Fibroblast of skin of scalp (primary cell): Measurements from ENCODE around the gene TMEM51.
A peak's percentile ranks its signal among the peaks of the same experiment; 100 is the strongest.
"Not testable (repeated sequence)": the region's sequence is repeated elsewhere in the genome, so short reads cannot be mapped to it uniquely, and the experiment has no call there.

Source experiments
- DNase-seq: peaks from one replicate; pipeline ENCODE4 v3.0.0-alpha.2; 2013

TMEM51 gene

DNA sequence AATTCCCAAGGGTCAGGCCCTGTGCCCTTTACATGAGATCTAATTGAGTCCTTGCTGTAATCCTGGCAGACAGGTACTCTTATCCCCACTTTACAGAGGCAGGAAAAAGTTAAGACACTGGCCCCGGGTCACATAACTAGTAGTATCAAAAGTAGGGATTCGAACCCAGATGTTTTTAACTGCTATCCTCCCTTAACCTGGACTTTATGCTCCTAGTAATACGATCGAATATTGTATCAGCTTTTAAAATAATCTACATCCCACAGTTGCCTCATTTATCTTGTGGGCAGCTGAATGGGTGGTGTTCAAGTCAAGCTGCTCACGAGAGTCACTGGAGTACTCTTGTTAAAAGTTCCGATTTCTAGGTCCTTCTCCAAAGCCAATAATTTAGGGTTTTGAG, 25.5 kb upstream of the TMEM51 start:
- DNase-seq = no peak

DNA sequence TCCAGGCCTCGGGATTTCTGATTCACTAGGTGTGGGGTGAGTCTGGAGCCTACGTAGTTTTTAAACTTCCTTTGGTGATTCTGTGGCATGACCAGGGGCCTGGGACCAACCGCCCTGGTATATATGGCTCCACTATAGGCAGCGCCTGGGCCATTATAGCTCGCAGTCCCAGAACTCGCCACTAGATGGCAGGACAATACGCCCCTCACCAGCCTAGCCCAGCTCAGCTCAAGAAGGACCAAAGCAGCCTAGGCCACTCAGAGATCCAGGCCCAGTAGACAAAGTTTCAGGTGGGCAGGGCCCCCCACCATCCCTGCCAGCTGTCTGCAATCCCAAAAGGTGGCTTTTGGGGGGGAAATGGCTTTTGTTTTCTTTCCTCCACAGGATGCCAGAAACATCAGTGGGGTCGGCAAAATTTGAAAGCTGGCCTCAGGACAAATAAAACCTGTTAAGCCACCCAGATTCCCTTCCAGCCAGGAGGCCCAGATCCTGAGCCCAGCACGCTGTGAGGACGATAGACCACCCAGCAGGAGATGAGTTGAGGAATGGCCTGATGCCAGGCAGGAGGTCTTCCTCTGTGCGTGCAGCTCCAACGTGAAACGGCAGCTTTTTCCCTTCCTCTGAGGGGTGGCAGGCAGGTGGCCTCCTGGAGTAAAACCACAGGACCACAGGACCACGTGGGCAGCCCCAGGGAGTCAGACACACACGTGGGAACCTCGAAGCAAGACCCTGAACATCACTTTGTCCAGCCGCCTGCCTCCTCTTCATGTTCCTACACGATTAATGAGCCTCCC, 24.8 kb upstream of the TMEM51 start:
- peak; percentile 70 for DNase-seq

DNA sequence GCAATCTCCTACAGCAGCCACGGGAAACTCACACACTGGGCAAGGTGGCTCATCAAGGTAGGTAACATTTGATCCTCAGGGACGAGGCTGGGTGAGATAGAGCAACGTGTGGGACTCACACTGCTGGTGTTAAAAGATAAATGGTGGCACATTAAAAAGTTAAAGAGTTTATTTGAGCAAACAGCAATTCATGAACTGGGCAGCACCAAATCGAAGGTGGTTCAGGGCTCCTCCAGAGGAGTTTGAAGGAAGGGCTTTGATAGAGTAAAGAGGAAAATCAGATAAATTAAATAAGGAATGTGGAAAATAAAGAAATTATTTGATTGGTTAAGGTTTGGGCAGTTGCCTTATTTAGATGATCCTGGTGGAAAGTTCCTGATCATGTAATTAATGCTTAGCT, 23.6 kb upstream of the TMEM51 start:
- DNase-seq = no peak

DNA sequence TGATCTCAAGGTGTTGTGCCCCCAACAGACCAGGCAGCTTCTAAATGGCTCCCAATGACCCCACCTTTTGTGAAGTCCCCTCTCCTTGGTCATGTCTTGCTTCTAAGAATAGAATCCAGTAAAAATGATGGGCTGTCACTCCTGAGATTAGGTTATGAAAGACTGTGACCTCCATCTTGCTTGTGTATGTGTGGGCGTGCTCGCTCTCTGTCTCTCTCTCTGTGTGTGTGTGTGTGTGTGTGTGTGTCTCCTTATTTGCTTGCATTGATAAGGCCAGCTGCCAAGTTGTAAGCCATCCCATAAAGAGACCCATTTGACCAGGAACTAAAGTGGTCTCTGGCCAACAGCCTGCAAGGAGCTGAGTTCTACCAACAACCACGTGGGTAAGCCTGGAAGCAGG, 22.9 kb upstream of the TMEM51 start:
- no peak for DNase-seq

DNA sequence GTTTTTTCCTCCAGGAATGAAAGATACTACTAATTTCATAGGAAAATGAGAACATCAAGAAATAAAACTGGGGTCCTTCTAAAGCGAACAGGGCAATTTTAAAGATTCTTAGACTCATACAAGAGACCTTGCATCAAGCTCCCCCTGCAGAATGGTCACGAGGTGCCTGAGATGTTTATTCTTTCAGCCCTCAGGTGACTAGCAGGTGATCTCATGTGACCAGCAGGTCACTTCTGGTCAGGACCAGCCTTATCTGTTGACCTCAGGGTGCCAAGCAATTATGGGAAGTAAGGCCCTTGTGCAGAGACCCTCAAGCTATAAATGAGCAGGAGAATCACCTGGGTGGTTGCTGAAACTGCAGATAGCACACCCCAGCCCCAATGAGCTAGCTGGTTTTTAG, 20.6 kb upstream of the TMEM51 start:
- no peak for DNase-seq

DNA sequence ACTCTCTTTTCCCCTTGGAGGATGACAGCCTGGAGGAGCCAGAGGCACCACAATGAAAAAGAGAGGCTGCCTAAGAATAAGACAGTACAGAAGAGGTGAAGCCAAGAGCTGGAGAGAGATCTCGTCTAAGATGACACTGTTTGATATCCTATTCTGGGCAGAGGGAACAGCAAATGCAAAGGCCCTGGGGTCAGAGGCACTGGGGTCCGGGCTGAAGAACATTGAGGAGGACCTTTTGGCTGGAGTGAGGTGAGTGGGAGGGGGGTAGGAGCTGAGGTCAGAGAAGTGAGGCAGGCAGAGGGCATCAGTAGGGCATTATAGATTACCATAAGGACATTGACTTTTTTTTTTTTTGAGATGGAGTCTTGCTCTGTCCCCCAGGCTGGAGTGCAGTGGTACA, 19.3 kb upstream of the TMEM51 start:
- no peak for DNase-seq

DNA sequence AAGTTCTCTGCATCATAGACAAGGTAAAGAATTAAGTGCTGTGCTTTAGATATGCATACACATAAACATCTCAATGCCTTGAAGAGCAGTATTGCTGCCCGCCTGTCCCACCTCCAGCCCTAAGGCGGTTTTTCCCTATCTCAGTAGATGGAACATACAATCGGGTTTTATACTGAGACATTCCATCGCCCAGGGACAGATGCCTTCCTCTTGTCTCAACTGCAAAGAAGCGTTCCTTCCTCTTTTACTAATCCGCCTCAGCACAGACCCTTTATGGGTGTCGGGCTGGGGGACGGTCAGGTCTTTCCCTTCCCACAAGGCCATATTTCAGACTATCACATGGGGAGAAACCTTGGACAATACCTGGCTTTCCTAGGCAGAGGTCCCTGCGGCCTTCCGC, 17.9 kb upstream of the TMEM51 start:
- DNase-seq = not testable (repeated sequence)

DNA sequence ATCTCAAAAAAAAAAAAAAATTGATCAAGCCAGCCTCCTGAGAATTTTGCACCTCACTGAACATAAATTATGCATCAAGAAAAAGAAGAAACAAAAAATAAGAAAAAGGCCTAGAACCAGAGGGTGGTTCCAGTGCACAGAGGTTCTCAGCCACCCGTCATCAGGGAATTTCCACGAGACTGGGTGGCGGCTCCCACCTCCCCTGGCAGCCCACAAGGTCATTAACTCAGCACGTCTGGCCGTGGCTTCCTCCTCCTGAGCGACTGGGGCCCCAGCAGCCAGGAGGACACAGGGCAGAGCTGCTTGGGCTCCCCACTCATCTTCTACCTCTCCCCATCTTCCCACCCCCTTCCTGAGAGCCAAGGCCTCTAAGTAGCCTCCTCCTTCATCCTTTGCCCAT, 15.7 kb upstream of the TMEM51 start:
- no peak for DNase-seq

DNA sequence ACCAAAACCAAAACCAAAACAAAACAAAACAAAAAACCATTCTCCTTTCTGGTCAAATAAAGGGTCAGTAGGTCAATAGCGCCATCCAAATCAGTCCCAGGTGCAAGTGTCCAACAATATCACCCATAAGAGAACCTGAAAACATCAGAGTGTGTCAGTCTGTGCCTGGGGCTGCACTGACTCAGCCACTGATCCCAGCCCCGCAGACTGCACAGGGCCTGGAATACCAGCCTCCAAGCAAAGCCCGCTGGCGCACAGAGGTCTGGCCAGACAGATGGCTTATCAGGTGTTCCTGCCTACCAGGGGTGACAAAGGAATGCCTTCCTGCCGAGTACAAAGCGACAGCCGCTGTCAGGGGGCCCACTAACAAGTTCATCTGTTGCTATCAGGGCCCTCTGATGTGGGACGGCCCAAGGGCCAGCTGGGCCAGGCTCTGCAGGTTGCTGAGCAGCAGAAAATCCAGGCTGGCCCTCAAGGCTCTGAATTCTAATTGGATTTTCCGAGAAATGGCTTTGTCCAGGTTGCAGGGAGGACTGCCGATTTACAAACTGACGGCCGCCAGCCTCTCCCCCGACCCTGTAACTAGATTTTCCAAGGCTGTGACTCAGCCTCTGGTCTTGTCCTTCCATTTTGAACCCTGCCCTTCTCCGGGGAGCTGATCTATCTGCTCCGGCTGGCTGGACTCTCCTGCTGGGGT, 13.7 kb upstream of the TMEM51 start:
- no peak for DNase-seq

DNA sequence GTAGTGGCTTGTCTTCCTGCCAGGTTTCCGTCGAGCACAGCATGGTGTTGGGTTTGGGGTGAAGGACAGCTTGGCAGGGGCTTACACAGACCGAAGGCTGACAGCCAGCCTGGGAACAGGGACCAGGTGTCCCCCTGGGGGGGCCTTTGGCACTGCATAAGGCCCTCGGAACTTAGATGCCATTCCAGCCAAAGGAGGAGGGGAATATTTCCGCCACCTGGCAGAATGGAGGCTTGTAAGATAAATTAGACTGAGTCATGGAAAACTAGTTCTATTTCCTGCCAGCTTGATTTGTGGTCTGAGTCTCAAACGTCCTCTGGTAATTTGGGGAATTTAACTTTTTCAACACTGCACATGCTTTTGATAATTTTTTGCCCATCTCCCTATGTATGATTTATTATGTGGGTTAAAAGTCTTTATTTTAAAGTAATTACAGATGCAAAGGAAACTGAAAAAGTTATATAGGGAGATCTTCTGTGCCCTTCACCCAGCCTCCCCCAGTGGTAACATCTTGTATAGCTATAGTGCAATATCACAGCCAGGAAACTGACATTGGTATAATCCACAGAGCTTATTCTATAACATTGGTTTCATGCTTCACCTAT, 11.5 kb upstream of the TMEM51 start:
- DNase-seq = peak; percentile 46

DNA sequence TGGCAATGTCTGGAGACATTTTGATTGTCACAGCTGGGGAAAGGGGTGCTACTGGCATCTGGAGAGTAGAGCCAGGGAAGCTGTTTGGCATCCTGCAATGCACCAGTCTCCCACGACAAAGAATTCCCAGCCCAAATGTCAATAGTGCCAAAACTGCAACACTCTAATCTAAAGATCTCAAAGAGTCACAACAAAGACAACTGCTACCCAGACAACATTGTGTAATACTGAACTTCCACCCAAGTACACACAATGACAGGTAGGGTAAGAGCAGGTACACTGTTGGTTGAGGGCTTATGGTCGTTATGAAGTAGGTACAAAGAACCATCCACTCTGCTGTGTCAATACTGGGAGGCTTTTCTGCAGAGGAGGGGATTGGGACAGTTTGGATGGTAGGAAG, 8.2 kb upstream of the TMEM51 start:
- DNase-seq = no peak

DNA sequence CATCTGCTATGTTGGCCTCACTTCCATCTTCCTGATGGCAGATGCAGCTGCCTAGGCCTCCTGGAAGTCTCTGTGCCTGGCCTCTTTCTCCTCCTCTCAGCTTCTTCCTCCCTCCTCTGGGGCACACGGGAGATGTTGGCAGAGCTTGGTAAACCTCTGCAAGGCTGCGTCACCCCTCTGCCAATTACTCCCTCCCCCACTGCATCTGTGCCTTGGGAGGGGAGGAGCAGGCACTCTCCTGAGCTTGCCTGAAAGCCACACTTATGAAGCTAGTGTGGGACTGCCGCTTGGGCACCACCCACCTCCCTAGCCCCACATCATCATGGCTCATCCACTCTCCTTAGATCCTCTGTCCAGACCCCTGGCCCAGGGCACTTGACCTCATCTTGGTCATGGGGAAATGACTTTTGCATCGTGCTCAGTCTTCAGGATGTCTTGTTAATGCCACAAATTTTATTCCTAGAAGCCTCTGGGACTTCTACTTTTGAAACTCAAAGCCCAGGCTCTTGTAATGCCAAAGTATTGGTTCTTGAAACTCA, 7.3 kb upstream of the TMEM51 start:
- DNase-seq = no peak

DNA sequence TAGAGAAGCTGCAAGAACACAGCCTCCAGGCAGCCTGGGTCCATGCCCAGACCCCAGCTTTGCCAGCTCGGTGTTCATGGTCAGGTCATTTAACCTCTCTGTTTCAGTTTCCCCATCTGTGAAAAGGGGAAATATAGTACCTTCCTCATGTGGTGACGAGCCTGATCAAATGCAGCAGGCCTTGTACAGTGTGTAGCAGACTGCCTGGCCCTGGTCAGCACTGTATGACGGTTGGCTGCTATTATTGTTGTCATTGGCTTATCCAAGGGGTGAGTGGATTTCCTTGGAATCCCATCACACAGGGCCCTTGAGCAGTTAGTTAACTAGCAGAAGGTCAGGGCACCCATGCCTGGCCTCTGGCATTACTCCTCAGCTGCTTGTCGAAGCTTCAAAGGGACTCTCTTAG, 6.6 kb upstream of the TMEM51 start:
- no peak for DNase-seq

DNA sequence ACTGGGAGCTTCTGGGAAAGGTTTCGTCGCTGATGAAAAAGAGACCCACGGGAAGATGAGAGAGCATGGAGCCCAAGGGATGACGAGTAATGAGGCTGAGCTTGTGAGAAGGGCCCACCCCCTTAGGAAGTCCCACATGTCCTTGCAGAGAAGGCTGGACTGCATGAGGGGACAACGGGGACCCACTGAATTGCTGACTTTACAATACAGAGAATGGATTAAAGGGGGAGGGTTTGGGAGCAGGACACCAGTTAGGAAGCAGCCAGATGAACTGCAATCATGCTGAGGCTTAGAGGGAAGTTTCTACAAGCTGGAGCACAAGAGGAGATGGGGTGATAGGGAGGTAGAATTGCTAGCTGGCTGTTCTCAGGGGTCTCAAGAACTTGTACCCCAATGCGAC, 5.5 kb upstream of the TMEM51 start:
- DNase-seq = no peak

DNA sequence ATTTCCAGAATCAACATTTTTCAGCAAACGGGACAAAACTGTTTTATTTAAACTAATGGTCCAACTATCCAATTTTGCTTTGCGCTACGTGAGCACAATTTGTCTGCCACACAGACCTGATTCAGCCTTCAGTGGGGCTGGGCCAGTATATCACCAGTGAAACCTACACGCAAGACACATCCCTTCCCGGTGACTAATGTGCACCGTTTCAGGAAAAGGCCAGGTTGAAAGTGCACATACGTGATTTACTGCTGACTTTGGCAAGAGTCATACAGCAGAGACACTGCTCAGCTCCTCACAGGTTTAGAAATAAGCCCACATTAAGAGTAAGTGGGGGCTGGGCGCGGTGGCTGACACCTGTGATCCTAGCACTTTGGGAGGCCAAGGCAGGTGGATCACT, 5.1 kb upstream of the TMEM51 start:
- no peak for DNase-seq

DNA sequence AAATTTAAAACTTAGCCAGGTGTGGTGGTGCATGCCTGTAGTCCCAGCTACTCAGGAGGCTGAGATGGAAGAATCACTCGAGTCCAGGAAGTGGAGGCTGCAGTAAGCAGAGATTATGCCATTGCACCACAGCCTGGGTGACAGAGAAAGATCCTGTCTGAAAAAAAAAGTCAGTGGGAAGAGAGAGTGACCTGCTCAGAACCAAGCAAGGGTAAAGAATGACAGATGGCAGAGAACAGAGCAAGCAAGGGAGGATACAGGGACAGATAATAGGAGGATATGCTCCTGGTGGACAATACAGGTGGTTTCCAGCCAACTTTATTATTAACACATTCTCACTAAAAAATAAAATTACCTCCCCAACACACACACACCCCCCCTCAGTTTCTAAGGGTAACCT, 4.6 kb upstream of the TMEM51 start:
- no peak for DNase-seq

DNA sequence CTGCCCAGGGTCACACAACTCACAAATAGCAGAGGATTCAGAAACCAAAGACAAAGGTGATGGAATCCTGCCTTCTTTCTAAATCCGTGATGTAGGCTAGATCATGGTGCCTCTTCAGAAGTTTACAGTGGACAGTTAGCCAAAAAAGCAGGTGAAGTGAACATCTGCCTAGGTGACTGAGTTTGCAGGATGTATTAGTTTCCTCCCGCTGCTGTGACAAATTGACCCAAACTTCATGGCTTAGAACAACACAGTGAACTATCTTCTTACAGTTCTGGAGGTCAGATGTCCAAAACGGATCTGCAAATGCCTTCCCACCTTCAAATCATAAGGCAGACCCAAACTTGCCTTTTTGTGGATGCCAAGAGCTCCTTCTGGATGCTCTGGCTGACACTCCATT, 3.2 kb upstream of the TMEM51 start:
- DNase-seq = no peak

DNA sequence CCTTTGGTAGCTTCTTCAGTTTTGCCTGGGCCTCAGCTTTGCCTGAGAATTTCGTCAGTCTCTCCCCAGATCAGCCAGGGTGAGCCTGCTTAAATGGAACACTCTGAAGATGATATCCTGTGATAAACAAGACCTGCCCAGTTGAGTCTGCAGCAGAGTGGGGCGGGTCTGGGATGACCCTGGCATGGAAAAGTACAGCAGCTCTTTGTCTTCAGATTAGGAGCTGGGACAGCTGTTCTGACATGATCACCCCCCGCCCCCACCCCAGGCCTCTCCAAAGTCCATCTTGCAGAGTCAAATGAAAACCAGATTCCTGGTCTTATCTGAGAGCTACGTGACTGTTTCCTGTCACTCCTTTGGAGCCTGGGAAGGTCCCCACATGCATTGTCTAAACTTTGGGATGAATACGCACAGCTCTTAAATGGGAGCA, 2.2 kb upstream of the TMEM51 start:
- DNase-seq = no peak

DNA sequence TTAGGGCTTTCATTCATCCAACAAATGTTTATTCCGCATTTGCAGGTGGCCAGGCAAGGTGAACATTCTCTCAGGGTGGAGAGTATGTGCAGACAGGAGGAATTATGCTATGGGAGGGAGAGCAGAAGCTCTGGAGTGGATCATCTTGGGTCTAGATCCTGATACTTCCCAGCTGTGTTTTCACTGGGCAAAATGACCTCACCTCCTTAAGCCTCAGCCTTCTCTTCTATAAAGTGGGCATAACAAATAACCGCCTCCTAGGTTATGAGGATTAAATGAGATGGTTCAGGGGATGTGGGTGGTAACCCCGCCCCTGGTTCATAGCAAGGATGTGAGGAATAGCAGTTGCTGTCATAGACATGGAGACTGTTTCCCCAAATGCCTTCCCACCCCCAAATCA, 1.7 kb upstream of the TMEM51 start:
- DNase-seq = no peak

DNA sequence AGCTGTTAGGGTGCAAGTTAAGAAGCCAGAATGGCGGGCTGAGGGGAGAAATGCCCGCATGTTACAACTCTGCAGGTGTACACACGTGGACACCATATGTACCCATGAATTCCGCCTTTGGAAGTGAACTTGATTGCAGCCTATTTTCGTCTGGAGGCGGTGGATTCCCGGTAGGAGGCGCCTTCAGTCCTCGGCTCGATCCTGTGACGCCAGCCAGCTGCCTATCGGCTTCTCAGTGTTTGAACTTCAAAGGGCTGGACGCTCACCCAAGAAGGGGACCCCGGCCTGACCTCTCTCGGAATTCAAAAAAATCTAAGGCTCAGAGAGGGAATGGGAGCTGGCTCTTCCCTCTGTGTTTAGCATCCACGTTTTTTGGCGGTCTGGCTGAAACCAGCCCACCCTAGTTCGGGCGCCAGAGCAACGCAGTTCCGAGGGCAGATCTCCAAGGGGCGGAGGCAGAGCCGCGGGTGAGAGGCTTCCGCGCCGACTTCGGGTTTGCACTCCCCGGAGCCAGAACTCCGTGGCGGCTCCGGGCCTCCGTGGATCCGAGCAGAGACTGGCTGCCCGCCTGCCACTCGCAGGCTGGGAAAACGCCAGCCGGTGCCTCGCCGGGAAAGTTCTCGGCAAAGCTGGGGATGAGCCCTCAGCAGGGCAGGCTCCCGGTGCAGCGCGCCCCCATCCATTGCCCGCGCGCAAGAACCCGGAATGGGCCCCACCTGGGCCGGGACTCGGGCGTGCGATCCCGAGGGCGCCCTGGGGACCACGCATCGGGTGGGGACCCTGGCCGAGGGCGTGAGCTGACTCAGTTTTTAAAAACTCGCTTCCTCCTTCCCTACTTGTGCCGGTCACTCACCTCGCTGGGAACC, 996 bp upstream of the TMEM51 start:
- DNase-seq = peak; percentile 67

DNA sequence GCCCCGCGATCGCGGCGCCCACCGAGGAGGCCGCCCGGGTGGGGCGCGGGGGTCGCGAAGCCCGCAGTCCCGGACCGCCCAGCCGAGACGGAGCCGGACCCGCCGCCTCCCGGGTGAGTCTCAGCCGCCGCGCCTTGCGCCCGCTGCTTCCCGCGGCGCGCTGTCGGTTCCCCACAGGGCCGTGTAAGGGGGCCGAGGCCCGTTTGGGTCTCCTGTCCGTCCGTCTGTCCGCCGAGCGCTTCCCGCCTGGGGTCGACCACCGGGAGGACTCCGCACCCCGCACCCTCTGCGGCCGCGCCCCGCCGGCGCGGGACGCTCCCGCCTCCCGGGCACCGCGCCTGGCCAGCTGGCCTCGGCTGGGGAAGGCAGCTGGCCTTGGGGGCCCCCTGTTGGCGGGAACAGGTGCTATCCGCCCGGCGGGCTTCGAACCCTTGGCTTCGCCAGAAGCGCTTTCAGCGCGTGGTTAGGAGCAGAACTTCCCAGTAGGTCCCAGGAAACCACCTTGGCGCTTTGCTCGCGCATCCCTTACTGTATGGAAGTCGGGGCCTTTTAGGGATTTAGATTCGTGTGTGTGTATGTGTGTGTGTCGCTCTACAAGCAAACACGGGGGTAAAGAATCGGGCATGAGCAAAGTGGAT, 414 bp downstream of the TMEM51 start:
- DNase-seq = peak; percentile 46

DNA sequence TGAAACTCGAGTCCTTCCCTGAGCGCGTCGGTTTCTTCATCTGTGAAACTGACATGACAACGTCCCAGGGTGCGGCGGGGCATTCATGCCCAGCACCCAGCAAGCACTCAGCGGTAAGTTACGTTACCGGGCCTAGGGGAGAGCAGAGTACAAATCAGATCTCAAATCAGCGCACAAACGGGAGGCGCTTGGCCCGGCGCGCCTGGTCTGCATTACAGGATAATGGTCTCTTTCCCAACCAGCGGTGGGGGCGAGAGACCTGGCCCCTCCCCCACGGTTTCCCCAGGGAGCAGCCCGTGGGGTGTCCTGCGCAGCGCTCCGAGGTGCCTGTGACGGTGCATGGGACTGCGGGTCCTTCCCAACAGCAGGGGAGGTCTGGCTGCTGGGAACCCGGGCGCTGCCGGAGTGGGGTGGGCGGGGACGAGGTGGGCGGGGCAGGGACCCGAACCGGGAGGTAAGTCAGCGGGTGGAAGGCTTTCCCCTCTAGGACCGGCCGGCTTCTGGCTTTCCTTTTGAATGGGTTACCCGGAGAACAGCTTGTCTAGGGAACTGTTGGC, 1.0 kb downstream of the TMEM51 start:
- DNase-seq = no peak
